ENCODE measurements around the gene WDR59.

GRCh38 chr16:74921051-74921450, 63.9 kb downstream of the WDR59 start:
- TF ChIP-seq CTCF (IDR thresholded peaks at IDR 0.05) (no peak), POLR2A (IDR thresholded peaks at IDR 0.05) (no peak), POLR2AphosphoS5 (IDR thresholded peaks at IDR 0.05) (no peak)
